K562 (cell line): ENCODE measurements around the gene ZNF326. TPM values are rescaled to one million over a fixed set of nuclear protein-coding genes. Genes with fewer than 3 reads are reported as not detected.

Experiments used
- ATAC-seq: fragments of 200-7000 bp; cut with Tn5 transposase; 3 replicates; pipeline ENCODE4 v1.9.1; 2020; ENCODE audit warnings: moderate library complexity
- BruUV-seq: library from RNA; stranded (reverse); fragments of 400-500 nt; replicated peaks from 2 replicates; lab custom pipeline; 2021; lab: Mats Ljungman, UMichigan
- CTCF ChIA-PET: fragments of 300-600 bp; formaldehyde crosslinking; extraction: SDS; loops from one replicate; lab custom pipeline; 2021; ENCODE audit warnings: low intra/inter-chr PET ratio; lab: Yijun Ruan, JAX
- POLR2A ChIA-PET: fragments of 300-600, 350-650 bp; sonication (Branson Sonifier 250); formaldehyde crosslinking; extraction: SDS; loops from one replicate; lab custom pipeline; 2021; ENCODE audit warnings: antibody characterized with exemption, inconsistent platforms; lab: Yijun Ruan, JAX
- DNase-seq, 4 experiments: peaks; one replicate each; pipeline versions ENCODE4 v3.0.0 to v3.0.0-alpha.2; 2011 to 2018; ENCODE audit warnings: low spot score in 3 of 4, mixed read lengths in 3 of 4; ENCODE audit errors: extremely low read depth in 1 of 4
- FAIRE-seq: peaks from 2 replicates; lab custom pipeline; 2011; peaks lifted over from hg19 to GRCh38; lab: Jason Lieb, UNC
- H2AFZ ChIP-seq: 2 replicates; pipeline ENCODE4 v1.6.0; 2011; ENCODE audit warnings: low read depth, low read length, control low read depth, inconsistent platforms
- H3K27ac ChIP-seq: fragments of 200-600 bp; 3 replicates; pipeline ENCODE4 v1.8.0; 2011; ENCODE audit warnings: low read depth, mild to moderate bottlenecking, control low read depth, inconsistent platforms, low read length, moderate library complexity, mixed read lengths; ENCODE audit errors: extremely low read depth
- H3K27me3 ChIP-seq, 2 experiments: fragments of 300-600 bp in 1 of 2; 2 replicates in 1 of 2; 3 replicates in 1 of 2; pipeline versions ENCODE4 v1.6.0 to v1.8.0; 2011; ENCODE audit warnings: inconsistent platforms in 2 of 2, low read length in 2 of 2, mild to moderate bottlenecking in 1 of 2, mixed read lengths in 1 of 2, moderate library complexity in 1 of 2; ENCODE audit not compliant: control insufficient read depth in 2 of 2, insufficient read depth in 2 of 2
- H3K36me3 ChIP-seq: fragments of 300-600 bp; 3 replicates; pipeline ENCODE4 v1.8.0; 2011; ENCODE audit warnings: mild to moderate bottlenecking, low read length, inconsistent platforms; ENCODE audit not compliant: control insufficient read depth, insufficient read depth
- H3K4me1 ChIP-seq, 2 experiments: fragments of 200-600 bp in 1 of 2; replicated peaks in 1 of 2; 2 replicates in 1 of 2; 3 replicates in 1 of 2; pipeline versions ENCODE4 v1.5.1 to v1.8.0; 2011; ENCODE audit warnings: inconsistent platforms in 2 of 2, low read length in 2 of 2, mild to moderate bottlenecking in 1 of 2, mixed read lengths in 1 of 2, moderate library complexity in 1 of 2; ENCODE audit not compliant: control insufficient read depth in 2 of 2, insufficient read depth in 2 of 2
- H3K4me2 ChIP-seq: 2 replicates; pipeline ENCODE4 v1.6.1; 2011; ENCODE audit warnings: low read length, control low read depth, inconsistent platforms, mixed read lengths; ENCODE audit not compliant: insufficient read depth
- H3K4me3 ChIP-seq: fragments of 200-600 bp; sonication (generic), shearing (Covaris generic); 2 replicates; pipeline ENCODE4 v1.5.1; 2016; ENCODE audit warnings: control low read depth, inconsistent platforms
- H3K79me2 ChIP-seq: fragments of 200-600 bp; 3 replicates; pipeline ENCODE4 v1.8.0; 2011; ENCODE audit warnings: low read length, inconsistent platforms; ENCODE audit not compliant: control insufficient read depth, insufficient read depth
- H3K9ac ChIP-seq, 2 experiments: 2 replicates each; pipeline versions ENCODE4 v1.6.0 to v1.6.1; 2011; ENCODE audit warnings: low read depth in 2 of 2, low read length in 2 of 2, control low read depth in 1 of 2, inconsistent platforms in 1 of 2, mild to moderate bottlenecking in 1 of 2, mixed read lengths in 1 of 2; ENCODE audit not compliant: insufficient read depth in 1 of 2
- H3K9me1 ChIP-seq: one replicate; pipeline ENCODE4 v1.6.0; 2011; ENCODE audit warnings: inconsistent platforms, mild to moderate bottlenecking, low read length, moderate library complexity; ENCODE audit not compliant: control insufficient read depth, insufficient read depth
- H3K9me3 ChIP-seq: replicated peaks from 2 replicates; pipeline ENCODE4 v1.5.1; 2011; ENCODE audit warnings: low read depth, low read length, inconsistent platforms; ENCODE audit not compliant: control insufficient read depth, insufficient read depth
- H4K20me1 ChIP-seq: replicated peaks from 2 replicates; pipeline ENCODE4 v1.6.1; 2011; ENCODE audit warnings: low read length, inconsistent platforms, mixed read lengths; ENCODE audit not compliant: control insufficient read depth, insufficient read depth
- EP400 ChIP-seq: fragments of 450-650 bp; IDR thresholded peaks from 2 replicates; pipeline ENCODE4 v1.6.1; 2017; ENCODE audit warnings: antibody characterized with exemption, mild to moderate bottlenecking, moderate library complexity
- NONO ChIP-seq, 2 experiments: fragments of 200-400 bp in 1 of 2; fragments of 450-650 bp in 1 of 2; formaldehyde crosslinking in 1 of 2; IDR thresholded peaks; 2 replicates each; pipeline ENCODE4 v1.6.1; 2017; ENCODE audit warnings: low read depth in 2 of 2, mild to moderate bottlenecking in 2 of 2, moderate library complexity in 2 of 2, low read length in 1 of 2
- NR0B1 ChIP-seq: fragments of 450-650 bp; IDR thresholded peaks from one replicate; pipeline ENCODE4 v1.6.1; 2018; ENCODE audit warnings: mild to moderate bottlenecking, moderate library complexity; ENCODE audit not compliant: partially characterized antibody
- ZNF707 ChIP-seq: fragments of 250-450 bp; sonication (Bioruptor Pico); conservative IDR thresholded peaks from 2 replicates; pipeline ENCODE4 v1.8.0; 2022; ENCODE audit warnings: inconsistent platforms, mild to moderate bottlenecking, moderate library complexity
- WGBS: fragments of 100-300 bp; shearing (Covaris generic); methylation state at CpG from one replicate; pipeline ENCODE4 v1.1.6; 2016; ENCODE audit warnings: low coverage, mixed read lengths; ENCODE audit not compliant: insufficient coverage; ENCODE audit errors: missing lambda C conversion rate; 5-methylcytosine and 5-hydroxymethylcytosine counted together
- in situ Hi-C: fragments of 300-500 bp; cut with MboI; formaldehyde crosslinking; loops from 4 replicates; pipeline ENCODE4 v1.15.0; 2018; ENCODE audit warnings: inconsistent platforms, mixed read lengths
- intact Hi-C: fragments of 100-400 bp; cut with micrococcal nuclease; formaldehyde crosslinking; loops from 2 replicates; pipeline ENCODE4 v1.14.2; 2022
- polyA plus RNA-seq, 8 experiments: library from polyadenylated mRNA; depleted of rRNA in 4 of 8; stranded (reverse) in 5 of 8; unstranded in 3 of 8; fragments of >200 nt; fragmentation: Nextera tagmentation in 2 of 8; fragmentation: Illumina TruSeq in 1 of 8; extraction: Ambion mirVana in 2 of 8; extraction: Trizol in 1 of 8; gene quantifications; 2 replicates each; pipeline versions ENCODE4 v1.2.1 to v1.2.3, GENCODE V29; 2011 to 2014; ENCODE audit warnings: inconsistent platforms in 1 of 8, missing spikeins in 1 of 8
- total RNA-seq, 7 experiments: library from RNA; depleted of rRNA in 6 of 7; stranded (reverse); fragments of >200 nt in 6 of 7; fragmentation: Illumina TruSeq in 2 of 7; extraction: Trizol in 2 of 7; gene quantifications; 2 replicates each; pipeline versions ENCODE4 v1.2.1 to v1.2.3, GENCODE V29; 2011 to 2021; ENCODE audit warnings: low replicate concordance in 1 of 7

Gene ZNF326
- total and polyA plus RNA-seq, 9 of the 15 experiments (the other 6 are each of a cell fraction or from before 2014, with no cell fraction given): 7.2 to 33.2 (median 20.1) TPM

- H3K79me2 ChIP-seq: no peaks in the 10 kb centered on the region
- peak; percentile 84 for TF ChIP-seq ZNF707 (CRISPR knock-in tag)
- no peak for TF ChIP-seq NR0B1
- TF ChIP-seq EP400: no peak
- TF ChIP-seq NONO (IDR thresholded peaks at IDR 0.05; ENCODE audit: low read depth in 2 of 2, low read length in 1 of 2): no peak
- no peaks in the 10 kb centered on the region for H4K20me1 ChIP-seq
- peaks cover 4 to 21% of the 10 kb centered on the region in 2 experiments; a peak in 3 of 5 replicates for H3K4me1 ChIP-seq
- POLR2A ChIA-PET: interaction anchor here (0.7 kb wide), 1 partner anchor 987 kb away, joined by 3 read pairs; no protein-coding TSS in a partner anchor
- H3K9me3 ChIP-seq: no peaks in the 10 kb centered on the region
- WGBS: 54% methylated on average over 7 of the region's 7 CpGs
- FAIRE-seq: no peak
- in situ Hi-C loops (no loop called here), intact Hi-C loops (no loop called here)
- CTCF ChIA-PET: no interaction called here
- no peak overlapping the region for H2AFZ ChIP-seq
- DNase-seq: no peak
- no peaks in the 10 kb centered on the region for H3K36me3 ChIP-seq
- no peak overlapping the region for H3K4me2 ChIP-seq
- H3K4me3 ChIP-seq: no peak overlapping the region
- no peaks in the 10 kb centered on the region for H3K9me1 ChIP-seq
- no TSS peak for BruUV-seq
- H3K27me3 ChIP-seq: no peaks in the 10 kb centered on the region
- no peak for ATAC-seq
- no peak overlapping the region for H3K27ac ChIP-seq
- H3K9ac ChIP-seq: no peak overlapping the region
Measured at GRCh38 chr1:89958851-89959654, 35.9 kb upstream of the ZNF326 start.
